Measurements from ENCODE around the gene MICA. TPM values are rescaled to one million over a fixed set of nuclear protein-coding genes. Genes with fewer than 3 reads are reported as not detected.

MICA gene
- total and polyA plus RNA-seq, 9 of the 15 experiments (the other 6 are each of a cell fraction or from before 2014, with no cell fraction given) = 11.8 to 24.6 (median 16.7) TPM

- no peak for TF ChIP-seq CEBPG (CRISPR knock-in tag; IDR thresholded peaks at IDR 0.05)
- TF ChIP-seq CEBPG (tag; conservative IDR thresholded peaks at IDR 0.05 in 1 of 2, IDR thresholded peaks at IDR 0.05 in 1 of 2) = no peak
- no peak for TF ChIP-seq E4F1 (CRISPR knock-in tag; IDR thresholded peaks at IDR 0.05; ENCODE audit: borderline replicate concordance)
- no peak for TF ChIP-seq MIER1 (IDR thresholded peaks at IDR 0.05; ENCODE audit: low read depth)
- no peak for TF ChIP-seq CREB3L1 (IDR thresholded peaks at IDR 0.05; ENCODE audit: borderline replicate concordance, low read depth)
- TF ChIP-seq STAT5A (IDR thresholded peaks at IDR 0.05; ENCODE audit: borderline replicate concordance, low read length) = no peak
- no peak for TF ChIP-seq REST (IDR thresholded peaks at IDR 0.05; ENCODE audit: borderline replicate concordance)
- no peak for TF ChIP-seq REST (CRISPR knock-in tag; IDR thresholded peaks at IDR 0.05; ENCODE audit: low read depth)
- no peak for TF ChIP-seq PHTF2 (CRISPR knock-in tag; IDR thresholded peaks at IDR 0.05)
- TF ChIP-seq POLR2AphosphoS2 (IDR thresholded peaks at IDR 0.05; ENCODE audit: low read length) = no peak
- no peak for TF ChIP-seq PML (IDR thresholded peaks at IDR 0.05; ENCODE audit: low read length)
Measured at GRCh38 chr6:31365864-31366263, 37.5 kb upstream of the MICA start (continued).
